Measurements from ENCODE around the gene CST7.

DNA sequence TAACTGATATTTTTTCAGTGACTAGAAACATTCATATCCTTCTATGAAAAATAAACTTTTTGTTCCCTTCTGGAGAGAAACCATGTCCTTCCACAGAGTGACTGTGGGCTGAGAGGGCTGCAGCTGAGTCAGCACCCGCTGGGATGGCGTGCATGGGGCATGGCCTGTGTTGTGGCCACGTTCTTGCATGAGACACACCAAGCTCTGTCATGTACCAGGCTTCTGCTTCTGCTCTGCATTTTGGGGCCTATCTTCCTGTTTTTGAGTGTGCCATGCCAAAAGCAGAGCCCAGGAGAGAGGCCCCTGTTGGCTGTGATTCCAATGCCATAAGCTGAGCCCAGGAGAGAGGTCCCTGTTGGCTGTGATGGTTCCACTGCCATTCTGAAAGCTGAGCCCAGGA lies 32.7 kb downstream of the CST7 start:
- TF ChIP-seq, protein P1, sequence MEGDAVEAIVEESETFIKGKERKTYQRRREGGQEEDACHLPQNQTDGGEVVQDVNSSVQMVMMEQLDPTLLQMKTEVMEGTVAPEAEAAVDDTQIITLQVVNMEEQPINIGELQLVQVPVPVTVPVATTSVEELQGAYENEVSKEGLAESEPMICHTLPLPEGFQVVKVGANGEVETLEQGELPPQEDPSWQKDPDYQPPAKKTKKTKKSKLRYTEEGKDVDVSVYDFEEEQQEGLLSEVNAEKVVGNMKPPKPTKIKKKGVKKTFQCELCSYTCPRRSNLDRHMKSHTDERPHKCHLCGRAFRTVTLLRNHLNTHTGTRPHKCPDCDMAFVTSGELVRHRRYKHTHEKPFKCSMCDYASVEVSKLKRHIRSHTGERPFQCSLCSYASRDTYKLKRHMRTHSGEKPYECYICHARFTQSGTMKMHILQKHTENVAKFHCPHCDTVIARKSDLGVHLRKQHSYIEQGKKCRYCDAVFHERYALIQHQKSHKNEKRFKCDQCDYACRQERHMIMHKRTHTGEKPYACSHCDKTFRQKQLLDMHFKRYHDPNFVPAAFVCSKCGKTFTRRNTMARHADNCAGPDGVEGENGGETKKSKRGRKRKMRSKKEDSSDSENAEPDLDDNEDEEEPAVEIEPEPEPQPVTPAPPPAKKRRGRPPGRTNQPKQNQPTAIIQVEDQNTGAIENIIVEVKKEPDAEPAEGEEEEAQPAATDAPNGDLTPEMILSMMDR (IDR thresholded peaks at IDR 0.05; ENCODE audit: low read depth, low read length) = no peak
- no peak for TF ChIP-seq POLR2A (IDR thresholded peaks at IDR 0.05; ENCODE audit: extremely low read depth, insufficient read length)
- TF ChIP-seq, protein P2, sequence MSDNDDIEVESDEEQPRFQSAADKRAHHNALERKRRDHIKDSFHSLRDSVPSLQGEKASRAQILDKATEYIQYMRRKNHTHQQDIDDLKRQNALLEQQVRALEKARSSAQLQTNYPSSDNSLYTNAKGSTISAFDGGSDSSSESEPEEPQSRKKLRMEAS (IDR thresholded peaks at IDR 0.05; ENCODE audit: low read depth, low read length) = no peak
- TF ChIP-seq MYC (IDR thresholded peaks at IDR 0.05; ENCODE audit: low read depth, low read length) = no peak

Data from NB4 (cell line).